ENCODE data around the gene TXNDC17.

DNA sequence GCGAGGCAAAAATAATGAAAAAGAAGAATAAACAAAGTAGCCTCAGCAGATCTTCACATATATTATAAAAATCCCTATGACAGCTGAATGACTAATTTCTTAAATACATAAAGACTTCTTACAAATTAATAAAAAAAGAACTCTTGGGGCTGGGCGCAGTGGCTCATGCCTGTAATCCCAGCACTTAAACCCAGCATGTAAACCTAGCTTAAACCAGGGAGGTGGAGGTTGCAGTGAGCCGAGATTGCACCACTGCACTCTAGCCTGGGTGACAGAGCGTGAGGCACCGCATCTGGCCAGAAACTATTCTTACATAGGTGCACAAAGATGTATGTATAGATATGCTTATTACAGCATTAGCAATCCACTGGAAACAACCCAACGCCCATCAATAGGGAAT, 38.4 kb downstream of the TXNDC17 start:
- TF ChIP-seq TAF1 (IDR thresholded peaks at IDR 0.05; ENCODE audit: borderline replicate concordance, insufficient read depth, low read length) (no peak), REST (IDR thresholded peaks at IDR 0.05; ENCODE audit: insufficient read depth in 1 of 2, low read depth in 2 of 2, low read length in 2 of 2) (no peak), POLR2AphosphoS5 (IDR thresholded peaks at IDR 0.05; ENCODE audit: low read depth, low read length) (no peak), SIN3A (IDR thresholded peaks at IDR 0.05; ENCODE audit: borderline replicate concordance, insufficient read depth, low read length) (no peak), FOXP2 (optimal IDR thresholded peaks at IDR 0.05; ENCODE audit: borderline replicate concordance, extremely low read depth, extremely low read length, insufficient read depth) (no peak)

Measured in PFSK-1 (cell line).